BJ (cell line): Measurements from ENCODE around the gene CLBA1. TPM values are rescaled to one million over a fixed set of nuclear protein-coding genes. Genes with fewer than 3 reads are reported as not detected.
A peak's percentile ranks its signal among the peaks of the same experiment; 100 is the strongest.

Experiments
- CTCF ChIA-PET: fragments of 350-600 bp; formaldehyde crosslinking; extraction: SDS; loops from one replicate; lab custom pipeline; 2021; ENCODE audit warnings: antibody characterized with exemption, inconsistent platforms; lab: Yijun Ruan, JAX
- POLR2A ChIA-PET: fragments of 300-600 bp; sonication (Branson Sonifier 250); formaldehyde crosslinking; extraction: SDS; loops from one replicate; lab custom pipeline; 2021; ENCODE audit warnings: antibody characterized with exemption; lab: Charles Lee
- DNase-seq: peaks from one replicate; pipeline ENCODE4 v3.0.0-alpha.2; 2011; ENCODE audit warnings: low read depth
- H3K27me3 ChIP-seq: 2 replicates; pipeline ENCODE4 v1.6.0; 2011; ENCODE audit warnings: low read length; ENCODE audit not compliant: control insufficient read depth, insufficient read depth
- H3K36me3 ChIP-seq: 2 replicates; pipeline ENCODE4 v1.5.1; 2011; ENCODE audit warnings: low read length; ENCODE audit not compliant: control insufficient read depth, insufficient read depth
- H3K4me3 ChIP-seq: 2 replicates; pipeline ENCODE4 v1.5.1; 2011; ENCODE audit warnings: low read depth, mild to moderate bottlenecking, control low read depth, low read length
- polyA plus RNA-seq: library from polyadenylated mRNA; depleted of rRNA; stranded (reverse); fragments of >200 nt; gene quantifications from 2 replicates; pipeline ENCODE4 v1.2.3, GENCODE V29; 2011
- TF ChIP-seq, protein P1 (sequence below): IDR thresholded peaks from 2 replicates; pipeline ENCODE4 v1.5.1; 2011; ENCODE audit warnings: low read depth, mild to moderate bottlenecking, control low read depth, inconsistent platforms, low read length, moderate library complexity; ENCODE audit not compliant: insufficient read depth

CLBA1 gene
- polyA plus RNA-seq, 1 experiment, result 5.9 TPM

GRCh38 chr14:104978746-104979691 is 6.6 kb upstream of the CLBA1 start:
- POLR2A ChIA-PET, result no interaction called here
- Histone ChIP-seq H3K4me3 (peak overlapping the region; percentile 39), H3K27me3 (no peaks in the 10 kb centered on the region), H3K36me3 (no peaks in the 10 kb centered on the region)
- no peak for DNase-seq
- CTCF ChIA-PET, result interaction anchor here (1.1 to 2.1 kb wide), 2 partner anchors 46 to 66 kb away, joined by 3 to 17 read pairs; no protein-coding TSS in a partner anchor
- TF ChIP-seq, protein P1, sequence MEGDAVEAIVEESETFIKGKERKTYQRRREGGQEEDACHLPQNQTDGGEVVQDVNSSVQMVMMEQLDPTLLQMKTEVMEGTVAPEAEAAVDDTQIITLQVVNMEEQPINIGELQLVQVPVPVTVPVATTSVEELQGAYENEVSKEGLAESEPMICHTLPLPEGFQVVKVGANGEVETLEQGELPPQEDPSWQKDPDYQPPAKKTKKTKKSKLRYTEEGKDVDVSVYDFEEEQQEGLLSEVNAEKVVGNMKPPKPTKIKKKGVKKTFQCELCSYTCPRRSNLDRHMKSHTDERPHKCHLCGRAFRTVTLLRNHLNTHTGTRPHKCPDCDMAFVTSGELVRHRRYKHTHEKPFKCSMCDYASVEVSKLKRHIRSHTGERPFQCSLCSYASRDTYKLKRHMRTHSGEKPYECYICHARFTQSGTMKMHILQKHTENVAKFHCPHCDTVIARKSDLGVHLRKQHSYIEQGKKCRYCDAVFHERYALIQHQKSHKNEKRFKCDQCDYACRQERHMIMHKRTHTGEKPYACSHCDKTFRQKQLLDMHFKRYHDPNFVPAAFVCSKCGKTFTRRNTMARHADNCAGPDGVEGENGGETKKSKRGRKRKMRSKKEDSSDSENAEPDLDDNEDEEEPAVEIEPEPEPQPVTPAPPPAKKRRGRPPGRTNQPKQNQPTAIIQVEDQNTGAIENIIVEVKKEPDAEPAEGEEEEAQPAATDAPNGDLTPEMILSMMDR, result no peak

DNA sequence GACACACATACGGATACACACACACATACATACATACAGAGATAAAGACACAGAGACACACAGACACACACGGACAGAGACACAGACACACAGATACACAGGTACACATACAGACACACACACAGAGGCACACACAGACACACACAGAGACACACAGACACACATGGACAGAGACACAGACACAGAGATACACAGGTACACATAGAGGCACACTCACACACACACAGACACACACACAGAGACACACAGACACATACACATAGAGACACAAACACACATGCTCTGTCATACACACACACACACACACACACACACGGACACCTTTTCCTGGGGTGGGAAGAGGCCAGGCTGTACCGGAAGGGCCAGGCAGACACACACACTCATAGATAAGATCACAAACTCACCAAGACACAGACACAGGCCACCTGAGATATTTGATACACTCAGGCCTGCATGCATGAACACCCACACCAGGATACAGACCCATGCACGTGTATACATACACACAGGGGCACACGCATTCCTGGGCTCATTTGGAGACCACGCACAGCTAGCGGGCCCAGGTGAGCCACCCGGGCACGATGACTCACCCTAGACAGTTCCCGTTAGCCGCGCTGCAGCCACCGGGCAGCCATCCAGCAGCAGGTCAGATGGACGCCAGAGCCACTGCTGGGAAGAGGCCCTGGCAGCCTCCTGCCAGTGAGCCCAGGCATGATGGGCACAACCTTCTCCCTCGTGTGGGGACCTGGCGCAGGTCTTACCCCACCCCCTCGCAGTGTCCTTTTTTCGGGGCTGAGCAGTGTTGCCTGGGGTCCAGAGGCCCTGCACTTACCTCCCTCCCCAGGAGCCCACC is 5.6 kb upstream of the CLBA1 start:
- CTCF ChIA-PET, result interaction anchor here (2.1 kb wide), 1 partner anchor 65 kb away, joined by 17 read pairs; no protein-coding TSS in a partner anchor
- no peak overlapping the region for H3K4me3 ChIP-seq
- TF ChIP-seq, protein P1, result no peak
- H3K27me3 ChIP-seq, result no peaks in the 10 kb centered on the region
- DNase-seq, result no peak
- H3K36me3 ChIP-seq, result no peaks in the 10 kb centered on the region
- POLR2A ChIA-PET, result no interaction called here

GRCh38 chr14:104980611-104981531 is 4.7 kb upstream of the CLBA1 start:
- Histone ChIP-seq H3K27me3 (no peaks in the 10 kb centered on the region), H3K4me3 (no peak overlapping the region), H3K36me3 (no peaks in the 10 kb centered on the region)
- DNase-seq, result no peak
- ChIA-PET POLR2A (no interaction called here), CTCF (interaction anchor here (2.4 kb wide), 1 partner anchor 65 kb away, joined by 11 read pairs; no protein-coding TSS in a partner anchor)
- TF ChIP-seq, protein P1, result no peak

DNA sequence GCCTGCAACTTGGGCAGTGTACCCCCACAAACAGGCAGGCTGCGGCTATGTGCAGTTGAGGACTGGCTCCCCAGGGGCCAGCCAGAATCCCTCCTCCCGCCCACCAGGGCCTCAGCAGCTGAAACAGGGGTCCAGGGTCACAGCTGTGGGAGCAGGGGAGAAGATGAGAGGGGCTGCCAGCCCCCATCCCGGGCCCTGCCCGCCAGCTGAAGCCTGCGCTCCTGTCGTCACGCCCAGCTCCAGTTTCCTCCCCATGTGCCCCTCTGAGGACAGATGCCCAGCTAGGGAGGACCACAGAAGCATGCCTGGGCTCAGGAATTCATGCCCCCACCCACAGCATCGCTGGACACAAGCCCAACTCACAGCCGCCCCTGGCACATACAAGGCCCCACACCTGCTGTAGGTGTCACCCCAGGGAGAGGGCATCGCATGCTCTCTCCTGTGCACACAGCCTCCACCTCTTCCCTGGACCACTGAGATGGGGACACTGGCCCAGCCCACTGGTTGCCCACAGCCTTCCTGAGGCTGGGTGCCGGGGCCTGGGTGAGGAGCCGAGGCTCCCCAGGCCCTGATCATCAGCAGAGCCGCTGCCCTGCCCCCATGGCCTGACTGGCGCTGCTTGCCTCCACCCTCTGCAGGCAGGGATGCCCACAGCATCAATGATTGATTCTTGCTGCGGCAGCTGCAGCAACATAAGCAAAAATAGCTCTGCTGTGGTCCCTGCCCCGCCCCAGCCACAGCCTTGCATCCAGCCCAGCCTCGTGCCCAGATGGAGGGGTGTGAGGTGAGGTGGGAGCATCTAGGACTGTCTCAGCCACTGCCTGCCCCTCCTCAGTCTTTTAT is 3.7 kb upstream of the CLBA1 start:
- ChIA-PET POLR2A (no interaction called here), CTCF (interaction anchor here (0.6 to 2.4 kb wide), 2 partner anchors 64 to 105 kb away, joined by 3 to 11 read pairs; no protein-coding TSS in a partner anchor)
- TF ChIP-seq, protein P1, result no peak
- H3K4me3 ChIP-seq, result no peak overlapping the region
- no peak for DNase-seq
- no peaks in the 10 kb centered on the region; the same call in 1 of the 2 replicates for H3K36me3 ChIP-seq
- no peaks in the 10 kb centered on the region for H3K27me3 ChIP-seq
